Daoy (cell line): ENCODE results near the gene SH3RF1. TPM values are rescaled to one million over a fixed set of nuclear protein-coding genes. Genes with fewer than 3 reads are reported as not detected.

Experiments used
- DNase-seq: peaks from one replicate; pipeline ENCODE4 v3.0.0-alpha.2; 2015; ENCODE audit warnings: low read depth
- total RNA-seq: library from RNA; depleted of rRNA; stranded (reverse); fragments of >200 nt; shearing (Covaris generic); gene quantifications from 2 replicates; pipeline ENCODE4 v1.2.3, GENCODE V29; 2014

SH3RF1 gene
- total RNA-seq, 1 experiment from 2014 or later = 4.9 TPM

DNA sequence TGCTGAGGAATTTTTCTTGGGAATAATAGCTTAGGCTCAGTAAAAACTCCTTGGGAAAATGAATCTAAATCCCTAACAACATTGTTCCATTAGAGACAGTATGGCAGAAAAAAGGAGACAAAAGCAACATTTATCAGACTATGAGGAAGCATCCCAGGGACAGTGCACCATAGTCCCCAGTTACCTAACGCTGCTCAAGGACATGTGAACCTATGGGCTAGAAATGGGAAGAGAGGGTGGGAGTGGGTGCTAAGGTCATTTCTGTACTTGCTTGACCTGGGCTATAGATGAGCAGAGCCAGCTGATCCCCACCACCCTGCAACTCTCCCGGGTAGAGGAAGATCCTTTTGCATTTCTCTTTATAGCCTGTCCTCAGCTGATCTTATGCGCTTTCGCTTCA, 162.5 kb downstream of the SH3RF1 start:
- DNase-seq = no peak

DNA sequence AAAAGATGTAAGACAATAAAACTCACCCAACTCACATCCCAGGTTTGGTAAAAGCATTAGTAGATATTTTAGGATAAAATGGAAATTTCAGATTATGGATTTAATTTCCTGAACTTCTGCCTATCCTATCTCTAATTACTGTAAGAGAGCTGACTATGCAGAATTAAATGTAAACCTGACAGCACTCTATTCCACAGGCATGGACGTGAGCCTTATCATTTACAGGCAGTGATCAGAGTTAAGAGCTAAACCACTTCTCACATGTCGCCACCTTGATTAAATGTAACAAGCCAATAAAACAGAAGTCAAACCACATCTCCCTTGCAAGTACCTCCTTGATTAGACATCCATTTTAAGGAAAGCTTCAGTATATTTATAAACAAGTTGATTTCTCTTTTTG, 163.2 kb downstream of the SH3RF1 start:
- DNase-seq = no peak

DNA sequence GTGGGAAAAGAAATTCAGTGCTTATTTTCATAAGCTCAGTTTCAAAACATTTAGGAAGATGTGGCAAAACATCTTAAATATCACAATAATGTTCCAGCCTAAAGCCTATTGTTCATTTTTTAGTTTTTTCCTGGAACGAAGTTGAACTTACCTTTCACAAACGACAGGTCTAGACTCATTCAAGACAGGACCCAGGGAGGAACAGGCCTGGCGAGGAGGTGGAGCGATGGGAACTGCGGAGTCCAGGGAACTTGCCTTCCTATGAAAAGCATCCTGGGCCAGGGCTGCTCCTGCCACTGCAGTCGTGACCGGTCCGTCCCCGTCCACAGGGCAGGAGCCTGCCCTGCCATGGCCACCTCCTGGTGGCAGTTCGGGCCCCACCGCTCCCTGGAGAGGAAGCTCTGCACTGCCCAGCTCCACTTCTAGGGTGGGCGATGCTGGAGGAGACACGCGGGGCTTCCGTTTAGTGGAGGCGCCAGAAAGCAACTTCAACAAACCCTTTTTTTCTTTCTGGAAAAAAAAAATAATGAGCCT, 164.0 kb downstream of the SH3RF1 start:
- DNase-seq = no peak

DNA sequence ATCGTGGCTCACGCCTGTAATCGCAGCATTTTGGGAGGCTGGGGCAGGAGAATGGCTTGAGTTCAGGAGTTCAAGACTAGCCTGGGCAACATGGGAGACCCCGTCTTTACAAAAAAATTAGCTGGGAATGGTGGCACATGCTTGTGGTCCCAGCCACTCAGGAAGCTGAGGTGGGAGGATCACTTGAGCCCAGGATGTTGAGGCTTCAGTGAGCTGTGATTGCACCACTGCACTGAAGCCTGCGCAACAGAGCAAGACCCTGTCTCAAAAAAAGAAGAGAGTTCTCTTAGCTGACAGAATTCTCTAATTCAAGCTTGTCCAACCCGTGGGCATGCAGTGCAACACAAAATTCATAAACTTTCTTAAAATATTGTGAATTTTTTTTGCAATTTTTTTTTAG, 165.1 kb downstream of the SH3RF1 start:
- no peak for DNase-seq

GRCh38 chr4:169103966-169104412, 166.8 kb downstream of the SH3RF1 start:
- no peak for DNase-seq

DNA sequence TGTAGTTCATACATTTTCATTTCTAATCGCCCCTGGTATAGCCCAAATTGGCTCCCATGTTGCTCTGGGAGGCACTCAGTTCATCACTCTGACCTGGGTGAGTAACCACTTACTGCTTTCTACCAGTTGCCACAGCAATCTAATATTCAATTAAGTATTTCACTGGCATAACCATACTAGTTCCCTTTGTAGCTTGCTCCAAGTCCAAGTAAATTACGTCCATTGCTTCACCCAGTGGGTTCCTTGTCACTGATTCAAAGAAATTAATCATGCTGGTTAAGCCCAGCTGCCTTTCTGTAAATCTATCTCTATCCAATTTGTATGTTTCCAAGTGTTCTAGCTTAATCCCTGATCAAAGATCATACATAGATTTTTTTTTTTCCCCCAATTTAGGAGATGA, 168.7 kb downstream of the SH3RF1 start:
- DNase-seq = no peak

DNA sequence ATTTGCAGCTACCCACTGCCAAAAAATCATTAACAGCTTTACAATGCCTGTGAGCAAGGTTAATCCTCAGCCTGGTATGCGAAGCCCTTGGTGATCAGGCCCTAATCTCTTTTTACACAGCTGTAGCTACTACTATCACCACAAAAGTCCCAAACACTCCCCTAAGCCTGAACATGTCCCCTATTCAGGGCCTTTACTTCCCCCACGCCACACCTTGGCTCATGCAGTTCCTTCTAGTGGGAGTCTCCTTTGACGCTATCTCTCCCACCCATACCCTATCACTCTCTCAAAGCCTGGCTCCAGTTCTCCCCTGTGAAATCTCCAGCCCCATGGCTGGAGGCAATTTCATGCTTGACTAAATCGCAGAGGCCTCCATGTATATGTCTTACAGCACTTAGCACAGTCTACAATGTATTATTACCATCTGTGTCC, 170.1 kb downstream of the SH3RF1 start:
- DNase-seq = no peak

- DNase-seq = no peak
These were observed 171.0 kb downstream of the SH3RF1 start for GRCh38 chr4:169099771-169100180.

DNA sequence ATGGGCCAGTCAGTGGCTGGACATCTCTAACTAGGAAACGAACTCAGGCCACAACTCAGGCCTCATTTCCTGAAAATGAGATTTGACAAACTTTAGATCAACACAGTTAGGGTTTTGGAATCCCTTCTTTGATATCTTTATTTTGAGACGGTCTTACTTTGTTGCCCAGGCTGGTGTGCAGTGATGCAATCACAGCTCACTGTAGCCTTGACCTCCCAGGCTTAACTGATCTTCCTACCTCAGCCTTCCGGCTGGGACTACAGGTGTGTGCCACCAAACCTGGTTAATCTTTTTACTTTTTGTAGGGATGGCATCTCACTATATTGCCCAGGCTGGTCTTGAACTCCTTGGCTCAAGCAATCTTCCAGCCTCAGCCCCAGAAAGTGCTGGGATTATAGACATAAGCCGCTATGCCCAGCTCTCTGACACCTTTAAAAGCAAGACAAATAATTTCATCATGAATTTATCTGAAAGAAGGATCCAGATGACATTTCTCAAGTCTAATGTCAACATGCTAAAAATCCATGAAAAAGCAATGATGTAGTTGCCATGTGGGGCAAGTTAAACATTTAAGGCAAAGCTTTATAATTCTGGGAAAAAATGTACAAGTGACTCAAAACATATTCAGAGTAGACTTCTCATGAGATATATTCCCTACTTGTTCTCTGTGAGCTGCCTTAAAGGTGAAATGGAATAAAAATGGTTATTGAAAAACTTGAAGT, 171.6 kb downstream of the SH3RF1 start:
- DNase-seq = no peak

- no peak for DNase-seq
These were observed 172.2 kb downstream of the SH3RF1 start for GRCh38 chr4:169098532-169098931.

DNA sequence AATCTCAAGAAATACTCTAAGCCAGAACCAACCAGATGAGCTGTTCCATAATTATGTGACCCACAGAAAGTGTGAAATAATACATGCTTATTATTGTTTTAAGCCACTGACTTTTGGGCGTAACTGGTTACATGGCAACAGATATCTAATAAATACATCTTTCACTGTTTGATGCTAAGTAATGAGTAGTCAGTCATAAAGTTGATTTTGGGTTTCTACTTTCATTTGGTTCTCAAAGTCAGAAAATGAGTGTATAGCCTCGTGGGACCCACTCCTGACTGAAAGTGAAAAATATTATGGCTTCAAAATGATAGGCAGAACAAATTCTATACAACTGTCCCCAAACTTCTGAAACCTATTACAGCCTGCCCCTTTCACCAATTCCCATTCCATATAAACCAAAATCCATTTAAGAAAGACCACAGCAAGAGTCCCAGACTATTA, 172.7 kb downstream of the SH3RF1 start:
- DNase-seq = no peak

DNA sequence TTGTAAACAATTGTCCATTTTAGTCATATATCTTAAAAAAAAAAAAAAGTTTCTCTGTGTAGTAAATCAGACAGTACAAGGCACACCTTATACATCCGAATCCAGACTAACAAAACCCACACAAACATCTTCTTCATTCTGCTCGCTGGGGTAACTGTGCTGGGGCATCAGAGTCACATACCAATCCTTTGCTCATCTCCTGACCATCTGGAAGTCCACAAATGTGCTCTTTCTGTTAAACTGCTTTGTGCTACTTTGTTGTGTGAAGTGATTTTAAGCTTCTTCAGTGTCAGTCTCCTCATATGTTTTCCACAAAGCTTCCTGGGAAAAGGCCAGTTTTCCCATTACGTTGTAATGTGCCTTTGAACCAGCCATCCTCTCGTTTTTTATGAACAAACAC, 174.5 kb downstream of the SH3RF1 start:
- DNase-seq = no peak

DNA sequence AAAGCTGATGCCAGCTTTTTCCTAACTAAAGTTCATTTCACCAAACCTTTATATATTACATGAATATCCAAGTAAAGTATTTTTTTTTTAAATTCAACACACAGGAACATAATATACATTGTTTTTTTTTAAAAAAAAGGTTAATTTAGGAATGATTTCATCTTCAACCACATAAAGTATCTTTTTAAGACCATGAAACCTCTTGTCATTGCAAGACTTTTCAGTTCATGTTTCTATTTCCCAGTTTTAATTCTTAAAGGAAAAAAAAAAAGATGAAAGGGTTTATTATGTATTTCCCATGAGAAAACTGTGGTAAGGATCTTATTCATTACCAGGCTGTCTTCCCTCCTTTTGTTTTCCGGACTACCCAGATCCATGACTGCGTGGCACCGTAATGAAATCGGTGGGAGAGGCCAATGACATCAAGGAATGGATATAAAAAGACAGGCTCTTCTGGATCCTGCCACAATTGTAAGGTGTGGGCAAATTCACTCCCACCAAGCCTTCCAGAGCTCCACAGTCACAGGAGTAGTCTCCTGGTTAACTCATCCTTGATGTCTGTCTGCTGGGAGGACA, 176.0 kb downstream of the SH3RF1 start:
- DNase-seq = no peak

DNA sequence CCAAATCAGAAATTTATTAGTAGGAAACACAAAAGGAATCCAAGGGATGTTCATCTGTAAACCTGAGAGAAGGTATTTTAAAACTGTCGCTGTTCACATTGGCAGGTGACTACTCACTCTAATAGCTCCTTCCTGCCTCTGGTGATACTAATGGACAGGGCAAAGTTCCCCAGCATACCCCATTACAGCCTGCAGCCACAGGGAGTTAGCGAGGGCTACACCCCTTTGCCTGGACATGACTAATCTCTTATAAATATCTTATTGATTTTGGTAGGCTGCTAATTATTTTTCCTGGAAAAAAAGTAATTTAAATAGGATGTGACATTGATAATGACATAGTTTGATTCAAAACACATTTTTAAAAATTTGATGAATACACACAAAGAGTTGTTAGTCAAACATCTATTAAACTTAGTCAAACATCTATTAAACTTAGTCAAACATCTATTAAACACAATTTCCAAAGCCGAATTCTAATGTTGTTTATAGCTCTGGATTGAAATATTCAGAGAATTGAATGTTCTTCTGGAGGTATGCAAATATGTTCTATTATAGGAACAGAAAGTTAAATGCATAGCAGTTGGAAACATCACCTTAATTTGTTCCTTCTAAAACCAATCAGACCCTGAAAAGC, 177.8 kb downstream of the SH3RF1 start:
- DNase-seq = no peak

- no peak for DNase-seq
These were observed 180.1 kb downstream of the SH3RF1 start for GRCh38 chr4:169090484-169091215.

DNA sequence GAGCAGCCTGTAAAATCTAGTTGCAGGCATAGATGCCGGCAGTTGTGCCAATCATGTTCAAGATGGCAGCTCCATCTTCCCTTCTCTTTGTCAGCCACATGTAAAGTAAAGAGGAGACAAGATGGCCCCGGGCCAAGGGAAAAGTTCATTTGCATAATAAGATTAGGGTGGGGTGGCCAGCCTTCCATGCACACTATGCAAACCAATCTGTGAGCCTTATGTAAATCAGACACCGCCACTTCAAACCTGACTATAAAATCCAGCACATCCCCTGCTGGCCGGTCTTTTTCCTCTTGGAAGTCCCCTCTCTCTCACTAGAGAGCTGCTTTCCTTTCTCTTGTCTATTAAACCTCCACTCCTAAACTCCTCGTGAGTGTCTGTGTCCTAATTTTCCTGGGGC, 181.8 kb downstream of the SH3RF1 start:
- no peak for DNase-seq

GRCh38 chr4:169084954-169085353, 185.8 kb downstream of the SH3RF1 start:
- DNase-seq = no peak

DNA sequence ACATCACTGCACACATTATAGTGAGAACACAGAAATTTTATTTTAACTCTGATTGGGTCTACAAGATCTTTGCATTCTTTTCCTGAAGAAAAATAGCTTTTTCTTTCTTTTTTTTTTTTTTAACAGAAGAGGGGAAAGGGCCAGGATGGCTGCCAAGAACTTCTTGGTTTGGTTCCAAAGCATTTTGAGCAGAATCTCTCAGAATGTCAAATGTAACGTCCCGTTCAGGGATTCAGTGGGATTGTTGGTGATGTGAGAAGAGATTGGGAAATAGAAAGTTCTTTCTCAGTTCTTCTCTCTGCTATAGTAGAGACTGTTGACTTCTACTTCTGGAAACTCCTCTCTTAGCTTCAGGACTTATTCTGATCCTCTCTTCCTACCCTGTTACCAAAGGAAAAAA, 189.8 kb downstream of the SH3RF1 start:
- no peak for DNase-seq

DNA sequence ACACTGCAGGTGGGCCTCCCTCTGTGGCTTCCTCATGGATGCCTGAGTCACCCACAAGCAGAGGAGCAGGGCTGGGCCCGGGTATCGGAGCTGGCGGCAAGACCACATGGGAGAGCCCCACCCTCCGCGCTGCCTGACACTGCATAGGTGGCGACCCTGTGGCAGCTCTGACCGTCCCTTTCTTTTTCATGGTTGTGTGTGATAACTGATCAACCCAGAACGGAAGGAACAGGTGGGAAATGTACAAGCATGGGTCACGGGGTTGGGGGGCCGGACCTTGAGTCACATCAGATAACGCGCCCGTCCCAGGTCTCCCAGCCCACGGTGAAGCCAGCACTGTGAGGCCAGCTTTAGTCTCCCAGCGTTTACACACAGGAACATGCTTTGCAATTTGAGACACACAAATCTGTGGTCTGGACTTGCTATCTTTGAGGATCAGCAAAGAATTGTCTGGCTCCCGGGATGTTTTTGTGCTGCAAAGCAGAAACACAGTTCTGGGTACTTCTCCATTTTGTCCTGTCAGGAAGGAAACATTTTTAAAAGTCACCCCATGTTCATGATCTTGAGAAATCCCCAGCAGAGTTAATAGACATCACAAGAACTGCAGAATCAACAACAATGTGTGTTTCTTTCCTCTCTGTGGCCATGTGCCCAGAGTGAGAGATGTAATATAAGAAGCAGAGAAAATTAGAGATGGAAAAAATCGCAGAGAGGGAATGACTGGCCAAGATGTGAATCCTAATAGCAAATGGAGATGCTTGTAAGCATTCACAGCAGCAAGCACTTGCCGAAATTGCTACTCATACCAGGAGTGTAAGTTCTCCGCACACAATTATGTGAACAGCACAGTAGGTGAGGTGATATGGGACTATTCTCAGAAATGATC, 190.6 kb downstream of the SH3RF1 start:
- DNase-seq = peak; percentile 78

- no peak for DNase-seq
These were observed 196.6 kb downstream of the SH3RF1 start for GRCh38 chr4:169074117-169074516.

DNA sequence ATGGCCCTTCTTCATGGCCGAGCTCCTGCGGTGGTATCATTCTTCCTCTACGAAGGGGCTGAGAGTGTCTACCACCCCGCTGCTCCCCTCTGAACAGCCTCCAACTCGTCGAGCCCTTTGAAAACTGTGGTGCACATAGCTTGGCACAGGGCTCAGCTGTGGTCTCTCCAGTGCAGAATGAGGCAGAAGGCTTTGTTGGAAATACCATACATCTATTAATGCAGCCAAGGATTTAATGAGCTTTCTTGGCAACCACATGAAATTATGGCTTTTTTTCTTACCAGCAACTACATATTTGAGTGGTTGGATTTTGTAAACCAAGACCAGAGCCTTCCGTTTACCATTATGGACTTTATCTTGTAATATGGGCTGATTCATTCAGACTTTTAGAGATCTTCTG, 199.0 kb downstream of the SH3RF1 start:
- DNase-seq = no peak
